Stimulated activated CD8-positive, alpha-beta memory T cell treated with anti-CD3 and anti-CD28 coated beads, Interleukin-7, amount 100 ng/mL, for 4 hours (primary cell): ENCODE results near the gene CDH20.
"Not testable (repeated sequence)": the region's sequence is repeated elsewhere in the genome, so short reads cannot be mapped to it uniquely, and the experiment has no call there.

Experiments
- DNase-seq, 2 donors: peaks; one replicate each; pipeline ENCODE4 v3.0.0-alpha.2; 2020; ENCODE audit warnings: low read depth in 2 of 2

The CDH20 gene

GRCh38 chr18:61348230-61348629 is 15.0 kb downstream of the CDH20 start:
- no peak for DNase-seq

GRCh38 chr18:61350578-61350977 is 17.3 kb downstream of the CDH20 start:
- DNase-seq = no peak

GRCh38 chr18:61352059-61352458 is 18.8 kb downstream of the CDH20 start:
- no peak for DNase-seq

- no peak for DNase-seq
Observed at GRCh38 chr18:61352611-61353010, 19.4 kb downstream of the CDH20 start.

GRCh38 chr18:61360404-61361383 is 27.5 kb downstream of the CDH20 start:
- DNase-seq = no peak

- no peak for DNase-seq
Observed at GRCh38 chr18:61362511-61362910, 29.3 kb downstream of the CDH20 start.

GRCh38 chr18:61364953-61365352 is 31.7 kb downstream of the CDH20 start:
- no peak for DNase-seq

GRCh38 chr18:61368001-61368400 is 34.8 kb downstream of the CDH20 start:
- no peak for DNase-seq

GRCh38 chr18:61369671-61370070 is 36.4 kb downstream of the CDH20 start:
- not testable (repeated sequence) for DNase-seq

- DNase-seq = no peak
Observed at GRCh38 chr18:61371111-61371510, 37.9 kb downstream of the CDH20 start.

- DNase-seq = no peak
Observed at GRCh38 chr18:61379827-61380226, 46.6 kb downstream of the CDH20 start.

- no peak for DNase-seq
Observed at GRCh38 chr18:61388010-61388409, 54.8 kb downstream of the CDH20 start.

- DNase-seq = no peak
Observed at GRCh38 chr18:61394983-61395382, 61.8 kb downstream of the CDH20 start.

GRCh38 chr18:61397222-61397621 is 64.0 kb downstream of the CDH20 start:
- no peak for DNase-seq

- no peak for DNase-seq
Observed at GRCh38 chr18:61398961-61399705, 65.9 kb downstream of the CDH20 start.

GRCh38 chr18:61400016-61400635 is 66.9 kb downstream of the CDH20 start:
- no peak for DNase-seq

GRCh38 chr18:61400716-61401115 is 67.5 kb downstream of the CDH20 start:
- no peak for DNase-seq

GRCh38 chr18:61402726-61403125 is 69.5 kb downstream of the CDH20 start:
- no peak for DNase-seq

- DNase-seq = no peak
Observed at GRCh38 chr18:61413396-61413795, 80.2 kb downstream of the CDH20 start.

- DNase-seq = no peak
Observed at GRCh38 chr18:61414086-61414485, 80.9 kb downstream of the CDH20 start.

- DNase-seq = no peak
Observed at GRCh38 chr18:61419763-61420162, 86.5 kb downstream of the CDH20 start.

- no peak for DNase-seq
Observed at GRCh38 chr18:61420218-61420885, 87.1 kb downstream of the CDH20 start.
